Measurements from ENCODE around the gene STK10. TPM values are rescaled to one million over a fixed set of nuclear protein-coding genes. Genes with fewer than 3 reads are reported as not detected.

The STK10 gene
- total RNA-seq, 4 donors from 2014 or later: 32.6 to 61.6 (median 43.1) TPM

GRCh38 chr5:172098046-172098445, 90.0 kb downstream of the STK10 start:
- no peak for TF ChIP-seq CTCF (IDR thresholded peaks at IDR 0.05; ENCODE audit: low read depth)

DNA sequence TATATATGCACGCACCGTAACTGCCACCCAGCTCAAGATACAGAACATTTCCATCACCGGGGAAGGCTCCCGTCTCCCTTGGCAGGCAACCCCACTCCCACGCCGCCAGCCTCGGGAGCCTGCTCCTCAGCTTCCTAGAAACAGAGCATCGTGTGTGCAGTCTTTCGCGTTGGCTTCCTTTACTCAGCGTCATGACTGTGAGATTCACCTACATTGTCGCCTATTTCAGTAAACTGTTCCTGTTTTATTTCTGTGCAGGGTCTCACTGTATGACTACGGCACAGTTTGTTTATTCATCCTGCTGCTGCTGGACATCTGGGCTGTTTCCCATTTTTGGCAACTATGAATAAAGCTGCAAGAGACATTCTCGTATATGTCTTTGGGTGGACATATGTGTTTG, 90.7 kb downstream of the STK10 start:
- no peak for TF ChIP-seq CTCF (IDR thresholded peaks at IDR 0.05; ENCODE audit: low read depth)

DNA sequence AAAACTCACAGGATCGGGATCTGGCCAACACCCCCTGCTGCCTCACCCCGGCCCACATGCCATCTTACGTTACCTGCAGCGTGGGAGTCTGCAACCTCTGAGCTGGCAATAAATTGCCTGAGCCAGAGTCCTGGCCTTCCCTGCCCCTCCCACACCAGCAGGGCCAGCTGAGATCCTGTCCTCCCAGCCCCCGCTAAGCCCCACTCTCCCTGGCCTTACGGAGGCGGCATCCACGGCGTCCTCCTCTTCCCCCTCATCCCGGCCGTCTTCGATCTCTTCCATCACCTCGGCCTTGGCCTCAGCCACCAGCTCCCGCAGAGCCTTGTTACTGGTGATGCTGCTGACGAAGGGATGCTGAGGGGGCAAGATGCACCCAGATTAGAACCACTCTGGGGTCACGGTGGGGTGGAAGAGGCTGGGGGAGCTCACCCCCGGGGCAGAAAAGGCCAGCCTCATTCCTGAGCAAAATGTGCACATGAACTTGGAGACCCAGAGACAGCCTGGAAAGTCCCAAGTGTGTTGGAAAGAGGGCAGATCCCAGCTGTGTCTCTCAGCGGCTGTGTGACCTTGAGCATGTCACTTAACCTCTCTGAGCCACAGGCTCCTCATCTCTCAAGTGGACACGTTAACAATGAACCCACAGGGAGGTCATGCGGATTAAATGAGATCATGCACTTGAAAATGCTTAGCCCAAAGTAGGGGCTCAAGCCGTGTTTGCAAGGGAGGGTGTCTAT, 91.7 kb downstream of the STK10 start:
- no peak for TF ChIP-seq CTCF (IDR thresholded peaks at IDR 0.05; ENCODE audit: low read depth)

- no peak for TF ChIP-seq CTCF (IDR thresholded peaks at IDR 0.05; ENCODE audit: low read depth)
These were observed 92.4 kb downstream of the STK10 start for GRCh38 chr5:172095368-172096206.

DNA sequence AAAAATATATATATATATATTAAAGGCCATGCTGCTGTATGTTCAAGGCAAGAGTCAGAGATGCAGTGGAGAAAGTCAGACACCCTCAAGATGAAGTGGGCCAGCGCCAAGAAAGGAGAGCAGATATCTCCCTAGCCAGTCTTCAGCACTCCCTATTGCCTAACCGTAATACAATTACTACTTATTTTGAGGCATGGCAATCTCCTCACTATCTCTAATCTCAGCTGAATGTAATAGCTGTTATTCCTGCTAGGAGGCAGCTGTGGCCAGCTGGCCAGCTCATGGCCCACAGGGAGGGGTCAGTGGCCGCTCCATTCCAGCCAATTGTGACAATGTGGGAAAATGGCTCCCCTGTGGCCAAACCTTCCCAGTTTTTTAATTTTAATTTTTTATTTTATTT, 94.1 kb downstream of the STK10 start:
- TF ChIP-seq CTCF (IDR thresholded peaks at IDR 0.05; ENCODE audit: low read depth): no peak

DNA sequence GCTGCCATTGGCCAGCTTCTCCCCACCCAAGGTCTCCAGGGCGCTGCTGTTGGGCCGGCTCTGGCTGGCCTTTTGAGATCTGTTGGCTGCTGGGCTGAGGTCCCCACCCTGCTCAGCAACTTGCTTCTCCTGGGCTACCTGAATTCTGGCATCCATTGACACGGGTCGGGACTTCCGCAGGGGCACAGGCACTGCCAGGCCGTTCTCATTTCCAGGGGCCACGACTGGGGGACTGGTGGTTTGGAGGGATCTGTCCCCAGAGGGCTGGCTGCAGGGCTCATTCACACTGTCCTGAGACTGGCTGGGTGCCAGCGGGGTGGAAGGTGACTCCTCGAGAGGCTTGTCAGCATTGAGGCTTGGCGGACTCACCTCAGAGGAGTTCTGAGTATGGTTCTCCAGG, 94.5 kb downstream of the STK10 start:
- no peak for TF ChIP-seq CTCF (IDR thresholded peaks at IDR 0.05; ENCODE audit: low read depth)

DNA sequence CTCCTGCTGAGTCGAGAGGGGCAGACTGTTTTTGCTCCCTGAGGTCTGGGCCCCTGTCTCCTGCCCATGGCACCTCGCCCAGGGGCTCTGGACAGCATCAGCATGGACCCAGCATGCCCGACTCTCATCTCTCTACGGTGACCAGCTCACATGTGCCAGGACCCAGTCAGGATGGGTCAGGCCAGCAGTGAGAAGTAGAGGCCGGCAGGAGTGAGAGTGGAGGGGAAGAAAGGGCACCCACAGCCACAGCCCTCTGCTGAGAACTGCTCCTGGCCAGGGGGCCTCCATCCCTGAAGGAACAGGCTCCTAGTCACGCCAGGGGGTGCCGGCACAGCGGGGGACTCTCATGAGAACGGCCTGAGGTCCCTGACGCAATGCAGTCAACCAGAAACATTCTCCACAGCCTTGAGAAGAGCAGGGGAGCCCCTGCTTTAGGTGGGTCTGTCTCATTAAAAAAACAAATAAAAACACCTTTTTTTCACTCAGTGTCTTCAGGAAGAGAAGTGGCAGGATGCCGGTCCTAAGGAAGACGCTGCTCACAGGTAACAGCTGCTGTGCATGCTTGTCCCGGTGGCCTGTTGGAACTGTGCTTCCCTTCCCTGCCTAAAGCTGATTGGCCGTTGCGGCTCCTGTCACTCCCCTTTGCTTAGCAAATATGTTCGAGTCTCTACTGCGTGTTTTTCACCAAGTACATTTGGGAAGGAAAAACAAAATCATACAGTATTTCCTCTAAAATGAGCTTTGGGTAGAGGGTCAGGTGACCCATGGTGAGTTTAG, 95.9 kb downstream of the STK10 start:
- TF ChIP-seq CTCF (IDR thresholded peaks at IDR 0.05; ENCODE audit: low read depth): no peak
